Skin epidermis (tissue), 12 donors: ENCODE measurements around the gene MSLN.
"Not testable (repeated sequence)": the region's sequence is repeated elsewhere in the genome, so short reads cannot be mapped to it uniquely, and the experiment has no call there.

Source experiments
- H3K27ac ChIP-seq, 21 experiments: fragments of 200-600 bp; sonication (generic) in 11 of 21; one replicate each; pipeline ENCODE4 v1.5.0; 2020; ENCODE audit warnings: mild to moderate bottlenecking in 3 of 21, inconsistent platforms in 2 of 21, moderate library complexity in 2 of 21
- H3K4me3 ChIP-seq, 7 experiments: fragments of 200-600 bp; sonication (generic) in 2 of 7; one replicate each; pipeline ENCODE4 v1.5.0; 2020; ENCODE audit warnings: inconsistent platforms in 2 of 7, mild to moderate bottlenecking in 2 of 7, moderate library complexity in 1 of 7

Gene MSLN

DNA sequence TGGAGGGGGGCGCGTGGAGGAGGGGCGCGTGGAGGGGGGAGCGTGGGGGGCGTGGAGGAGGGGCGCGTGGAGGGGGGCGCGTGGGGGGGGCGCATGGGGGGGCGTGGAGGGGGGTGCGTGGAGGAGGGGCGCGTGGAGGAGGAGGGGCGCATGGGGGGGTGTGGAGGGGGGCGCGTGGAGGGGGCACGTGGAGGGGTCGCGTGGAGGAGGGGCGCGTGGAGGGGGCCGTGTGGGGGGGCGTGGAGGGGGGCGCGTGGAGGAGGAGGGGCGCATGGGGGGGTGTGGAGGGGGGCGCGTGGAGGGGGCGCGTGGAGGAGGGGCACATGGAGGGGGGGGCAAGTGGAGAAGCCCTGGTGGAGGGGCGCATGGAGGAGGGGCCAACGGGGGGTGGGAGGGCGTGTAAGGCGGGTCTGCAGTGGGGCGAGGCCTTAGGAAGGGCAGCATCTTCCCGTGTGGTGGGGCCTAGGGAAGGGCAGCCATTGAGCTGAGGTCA, 7.3 kb downstream of the MSLN start:
- no peak overlapping the region for H3K27ac ChIP-seq
- H3K4me3 ChIP-seq = no peak overlapping the region

DNA sequence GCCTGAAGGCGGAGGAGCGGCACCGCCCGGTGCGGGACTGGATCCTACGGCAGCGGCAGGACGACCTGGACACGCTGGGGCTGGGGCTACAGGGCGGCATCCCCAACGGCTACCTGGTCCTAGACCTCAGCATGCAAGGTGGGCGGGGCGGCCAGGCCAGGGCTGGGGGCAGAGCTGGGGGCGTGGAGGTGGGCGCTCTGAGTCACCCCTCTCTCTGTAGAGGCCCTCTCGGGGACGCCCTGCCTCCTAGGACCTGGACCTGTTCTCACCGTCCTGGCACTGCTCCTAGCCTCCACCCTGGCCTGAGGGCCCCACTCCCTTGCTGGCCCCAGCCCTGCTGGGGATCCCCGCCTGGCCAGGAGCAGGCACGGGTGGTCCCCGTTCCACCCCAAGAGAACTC, 7.9 kb downstream of the MSLN start:
- Histone ChIP-seq H3K4me3 (no peak overlapping the region), H3K27ac (no peak overlapping the region)

DNA sequence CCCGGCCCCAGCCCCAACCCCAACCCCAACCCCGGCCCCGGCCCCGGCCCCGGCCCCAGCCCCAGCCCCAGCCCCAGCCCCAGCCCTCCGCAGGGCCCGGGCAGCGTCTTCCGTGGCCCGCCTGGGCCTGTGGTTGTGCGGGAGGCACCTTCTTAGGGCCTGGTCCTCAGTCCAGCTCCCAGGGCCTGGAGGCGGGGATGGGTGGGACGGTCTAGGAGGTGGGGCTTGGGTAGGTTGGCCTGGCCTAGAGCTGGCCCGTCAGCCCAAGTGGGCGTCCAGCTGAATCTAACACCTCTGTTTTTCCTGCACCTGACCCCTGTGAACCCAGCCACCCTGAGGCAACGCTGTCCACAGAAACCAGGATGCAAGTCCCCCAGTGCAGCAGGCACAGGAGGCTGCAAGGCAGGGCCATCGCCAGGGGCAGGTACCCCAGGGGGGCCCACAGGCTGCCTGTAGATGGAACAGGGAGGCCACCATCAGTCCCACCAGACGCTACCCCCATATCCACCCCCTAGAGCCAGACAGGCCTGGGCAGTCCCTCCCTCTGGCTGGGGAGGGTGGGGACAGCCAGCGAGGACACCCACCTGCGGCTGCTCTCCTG, 8.8 kb downstream of the MSLN start:
- H3K4me3 ChIP-seq = no peak overlapping the region
- H3K27ac ChIP-seq = no peak overlapping the region

DNA sequence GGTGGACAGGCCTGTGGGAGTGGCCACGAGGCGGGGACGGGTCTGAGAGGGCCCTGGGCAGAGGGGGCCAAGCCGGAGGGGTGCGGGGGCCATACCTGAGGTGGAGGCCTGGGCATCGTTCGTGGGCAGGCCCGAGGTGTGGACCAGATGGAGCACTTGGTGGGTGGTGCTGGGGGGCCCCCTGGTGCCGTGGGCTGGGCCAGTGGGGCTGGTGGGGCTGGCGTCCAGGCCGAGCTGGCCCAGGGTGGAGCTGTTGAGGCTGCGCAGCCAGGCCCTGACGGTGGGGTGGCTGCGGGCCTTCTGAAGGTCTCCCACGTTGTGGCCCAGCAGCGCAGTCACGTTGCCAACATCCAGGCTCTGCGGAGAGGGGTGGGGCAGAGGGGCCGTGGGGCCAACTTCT, 9.4 kb downstream of the MSLN start:
- no peak overlapping the region for H3K27ac ChIP-seq
- H3K4me3 ChIP-seq = no peak overlapping the region

DNA sequence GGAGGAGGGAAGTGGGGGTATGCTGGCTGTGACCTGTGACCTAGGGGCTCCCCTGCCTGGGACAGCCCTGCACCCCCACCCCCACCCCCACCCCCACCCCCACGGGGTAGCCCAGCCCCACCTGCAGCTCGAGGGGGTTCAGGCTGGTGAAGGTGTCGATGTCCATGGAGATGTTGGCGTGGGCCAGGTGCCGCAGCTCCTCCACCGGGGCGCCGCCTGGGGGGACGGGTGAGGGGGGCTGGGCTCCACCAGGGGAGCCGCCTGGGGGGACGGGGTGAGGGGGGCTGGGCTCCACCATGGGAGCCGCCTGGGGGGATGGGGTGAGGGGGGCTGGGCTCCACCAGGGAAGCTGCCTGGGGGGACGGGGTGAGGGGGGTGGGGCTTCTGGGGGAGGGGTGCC, 9.9 kb downstream of the MSLN start:
- Histone ChIP-seq H3K4me3 (no peak overlapping the region), H3K27ac (no peak overlapping the region)

DNA sequence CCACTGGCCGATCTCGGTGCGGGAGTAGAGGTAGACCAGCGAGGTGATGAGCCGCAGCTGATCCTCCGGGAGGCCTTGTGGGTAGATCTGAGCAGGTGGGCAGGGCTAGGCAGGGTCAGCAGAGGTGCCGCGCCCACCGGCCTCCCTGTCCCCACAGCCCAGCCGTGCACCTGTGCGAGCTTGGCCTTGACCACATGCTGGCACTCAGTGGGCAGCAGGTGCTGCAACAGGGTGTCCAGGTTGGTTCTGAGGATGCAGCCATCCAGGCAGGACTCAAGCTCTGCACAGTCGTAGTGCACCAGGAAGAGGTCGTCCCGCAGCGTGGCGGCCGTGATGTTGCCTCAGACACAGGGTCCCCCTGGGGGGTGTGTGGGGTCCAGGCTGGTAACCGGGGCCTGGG, 12.4 kb downstream of the MSLN start:
- no peak overlapping the region for H3K27ac ChIP-seq
- H3K4me3 ChIP-seq = no peak overlapping the region

DNA sequence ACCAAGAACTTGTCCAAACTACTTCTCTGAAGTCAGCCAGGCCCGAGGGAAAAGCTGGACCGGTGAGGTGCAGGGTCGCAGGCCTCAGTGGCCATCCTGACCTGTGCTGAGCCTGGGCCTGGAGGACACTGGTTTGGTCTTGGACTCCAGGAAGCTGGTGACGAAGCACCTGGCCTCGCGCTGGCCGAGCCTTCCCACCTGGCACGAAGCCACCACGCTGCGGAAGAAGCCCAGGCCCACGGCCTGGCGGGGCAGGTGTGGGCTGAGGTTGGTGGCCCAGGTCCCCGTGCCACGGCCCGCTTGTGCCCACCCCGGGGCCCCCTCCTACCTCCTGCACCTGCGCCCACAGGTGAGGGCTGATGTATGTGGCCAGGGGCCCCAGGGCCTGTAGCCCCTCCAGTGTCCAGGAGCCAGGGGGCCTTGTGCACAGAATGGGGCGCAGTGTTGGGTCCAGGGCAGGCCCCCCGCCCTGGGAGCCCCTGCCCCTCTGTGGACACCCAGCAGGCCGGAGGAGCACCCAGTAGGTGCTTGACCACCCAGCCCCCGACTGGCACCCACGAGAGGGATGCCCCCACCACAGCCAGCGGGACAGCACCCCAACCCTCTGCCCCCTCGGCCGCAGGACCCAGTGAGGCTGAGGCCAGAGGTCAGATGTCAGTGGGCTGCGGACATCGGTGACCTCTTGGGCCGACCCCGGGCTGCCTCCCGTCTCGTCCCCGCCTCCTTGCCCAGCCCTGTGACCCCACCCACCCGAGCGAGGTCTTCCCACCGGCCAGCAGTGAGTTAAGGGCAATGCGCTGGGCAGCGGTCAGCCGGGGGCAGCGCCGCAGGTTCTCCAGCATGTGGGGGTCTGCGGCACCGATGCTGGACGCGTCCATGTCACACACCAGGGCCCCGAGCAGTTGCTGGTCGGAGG, 13.8 kb downstream of the MSLN start:
- H3K27ac ChIP-seq = no peak overlapping the region
- H3K4me3 ChIP-seq = no peak overlapping the region

DNA sequence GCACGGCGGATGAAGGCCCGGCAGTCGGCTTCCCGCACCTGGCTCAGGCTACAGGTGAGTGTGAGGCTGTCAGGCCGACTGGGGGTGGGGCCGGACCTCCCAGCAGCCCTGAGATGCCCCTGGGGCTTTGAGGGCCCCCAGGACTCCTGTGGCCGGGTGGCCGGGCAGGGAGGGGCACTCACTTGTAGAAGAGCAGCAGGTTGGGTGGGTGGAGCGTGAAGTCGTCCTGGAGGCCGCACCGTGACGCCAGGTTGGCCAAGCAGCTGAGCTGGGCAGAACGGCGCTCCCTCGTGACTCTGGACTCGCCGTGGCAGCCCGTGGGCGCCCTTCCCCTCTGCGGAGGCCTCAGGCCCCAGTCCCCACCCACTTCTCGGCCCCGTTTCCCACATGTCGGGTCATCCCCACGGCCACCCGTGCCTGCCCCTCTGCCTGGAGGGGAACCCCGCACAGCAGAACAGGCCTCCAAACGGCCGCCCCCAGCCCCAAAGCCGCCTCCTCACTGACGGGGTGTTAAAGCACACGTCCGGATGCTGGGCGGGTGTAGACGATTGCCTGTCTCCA, 14.8 kb downstream of the MSLN start:
- Histone ChIP-seq H3K27ac (no peak overlapping the region), H3K4me3 (no peak overlapping the region)

DNA sequence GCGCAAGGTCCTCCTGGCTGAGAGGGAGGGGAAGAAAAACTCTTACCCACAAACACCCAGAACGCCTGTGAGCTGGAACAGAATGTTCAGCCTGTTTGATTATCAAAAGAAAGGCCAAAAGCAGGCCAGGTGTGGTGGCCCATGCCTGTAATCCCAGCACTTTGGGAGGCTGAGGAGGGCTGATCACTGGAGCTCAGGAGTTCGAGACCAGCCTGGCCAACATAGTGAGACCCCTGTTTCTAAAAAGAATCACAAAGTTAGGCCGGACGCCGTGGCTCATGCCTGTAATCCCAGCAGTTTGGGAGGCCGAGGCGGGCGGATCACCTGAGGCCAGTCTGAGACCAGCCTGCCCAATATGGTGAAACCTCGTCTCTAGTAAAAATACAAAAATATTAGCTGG, 15.8 kb downstream of the MSLN start:
- not testable (repeated sequence) for H3K27ac ChIP-seq, H3K4me3 ChIP-seq

DNA sequence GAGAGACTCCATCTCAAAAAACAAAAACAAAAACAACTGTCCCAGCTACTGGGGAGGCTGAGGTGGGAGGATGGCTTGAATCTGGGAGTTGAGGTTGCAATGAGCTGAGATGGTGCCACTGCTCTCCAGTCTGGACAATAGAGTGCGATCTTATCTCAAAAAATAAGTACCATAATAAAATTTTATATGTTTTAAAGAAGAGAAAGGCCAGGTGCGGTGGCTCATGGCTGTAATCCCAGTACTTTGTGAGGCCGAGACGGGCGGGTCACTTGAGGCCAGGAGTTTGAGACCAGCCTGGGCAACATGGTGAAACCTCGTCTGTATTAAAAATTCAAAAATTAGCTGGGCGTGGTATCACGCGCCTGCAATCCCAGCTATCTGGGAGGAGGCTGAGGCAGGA, 16.3 kb downstream of the MSLN start:
- H3K27ac ChIP-seq = no peak overlapping the region
- no peak overlapping the region for H3K4me3 ChIP-seq

DNA sequence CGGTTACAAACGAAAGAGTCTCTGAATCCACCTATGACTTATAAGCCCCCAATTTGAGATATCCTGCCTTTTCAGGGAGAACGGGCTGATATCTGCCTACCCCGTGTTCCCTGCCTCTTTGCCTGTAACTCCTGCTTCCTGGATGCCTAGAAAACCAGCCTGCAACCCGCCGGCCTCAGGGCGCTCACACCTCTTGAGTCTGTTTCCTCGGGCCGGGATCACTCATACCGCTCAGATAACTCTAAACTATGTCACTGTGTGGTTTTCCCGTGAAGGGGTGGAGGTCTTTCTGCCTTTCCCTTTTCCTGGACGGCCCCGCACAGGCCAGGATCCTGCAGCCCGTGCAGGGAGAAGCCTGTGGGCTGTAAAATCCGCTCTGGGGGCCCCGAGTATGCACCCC, 17.3 kb downstream of the MSLN start:
- H3K4me3 ChIP-seq = no peak overlapping the region
- no peak overlapping the region for H3K27ac ChIP-seq

DNA sequence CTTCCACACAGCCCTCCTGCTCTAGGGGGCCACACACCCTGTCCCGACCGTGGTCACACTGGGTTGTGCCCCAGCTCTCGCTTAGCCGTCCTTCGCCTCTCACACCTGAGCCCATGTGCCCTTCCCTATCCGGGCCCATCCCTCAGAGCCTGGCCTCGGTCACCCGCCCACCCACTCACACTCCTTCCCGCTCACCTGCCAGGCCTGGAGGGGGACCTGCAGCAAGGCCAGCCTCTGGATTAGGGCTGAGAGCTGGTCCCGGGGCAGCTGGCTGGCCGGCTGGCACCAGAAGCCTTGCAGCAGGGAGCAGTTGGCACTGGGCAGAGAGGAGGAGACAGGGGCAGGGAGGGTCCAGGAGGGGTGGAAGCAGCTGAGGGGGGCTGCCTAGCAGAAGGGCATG, 17.9 kb downstream of the MSLN start:
- Histone ChIP-seq H3K27ac (no peak overlapping the region), H3K4me3 (no peak overlapping the region)

DNA sequence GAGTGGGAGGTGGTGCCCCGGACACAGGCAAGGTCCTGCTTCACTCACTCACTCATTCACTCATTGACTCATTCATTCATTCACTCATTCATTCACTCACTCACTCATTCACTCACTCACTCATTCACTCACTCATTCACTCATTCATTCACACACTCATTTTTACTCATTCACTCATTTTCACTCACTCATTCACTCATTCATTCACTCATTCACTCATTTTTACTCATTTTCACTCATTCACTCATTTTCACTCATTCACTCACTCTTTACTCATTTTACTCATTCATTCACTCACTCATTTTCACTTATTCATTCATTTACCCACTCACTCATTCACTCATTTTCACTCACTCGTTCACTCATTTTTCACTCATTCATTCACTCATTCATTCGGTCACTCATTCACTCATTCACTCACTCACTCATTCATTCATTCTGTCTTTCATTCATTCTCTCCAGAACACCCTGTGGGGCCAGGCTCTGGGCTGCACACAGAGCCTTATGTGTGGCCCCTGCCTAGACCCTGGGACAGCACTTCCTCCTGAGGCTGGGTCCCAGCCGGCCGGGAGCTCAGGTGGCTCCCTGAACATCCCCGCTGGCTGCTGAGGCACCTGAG, 18.5 kb downstream of the MSLN start:
- H3K4me3 ChIP-seq = no peak overlapping the region
- no peak overlapping the region for H3K27ac ChIP-seq

DNA sequence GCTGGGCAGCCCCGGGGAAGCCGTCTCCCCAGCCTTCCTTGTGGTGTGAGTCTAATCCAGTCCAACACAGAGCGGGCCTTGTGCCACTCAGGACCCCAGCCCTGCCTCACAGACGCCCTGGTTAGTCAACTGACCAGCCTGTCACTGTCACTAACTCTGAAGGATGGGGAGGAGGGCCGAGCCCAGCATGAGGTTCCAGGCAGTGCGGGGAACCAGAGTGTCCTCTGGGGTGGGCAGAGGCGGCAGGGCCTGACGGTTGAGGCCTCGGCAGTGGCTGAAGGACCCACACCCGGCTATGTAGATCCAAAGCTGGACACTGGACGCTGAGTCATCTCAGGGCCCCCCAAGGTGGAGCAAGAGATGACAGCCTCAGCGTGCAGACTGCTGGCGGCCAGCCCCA, 19.0 kb downstream of the MSLN start:
- no peak overlapping the region for H3K4me3 ChIP-seq
- no peak overlapping the region for H3K27ac ChIP-seq

DNA sequence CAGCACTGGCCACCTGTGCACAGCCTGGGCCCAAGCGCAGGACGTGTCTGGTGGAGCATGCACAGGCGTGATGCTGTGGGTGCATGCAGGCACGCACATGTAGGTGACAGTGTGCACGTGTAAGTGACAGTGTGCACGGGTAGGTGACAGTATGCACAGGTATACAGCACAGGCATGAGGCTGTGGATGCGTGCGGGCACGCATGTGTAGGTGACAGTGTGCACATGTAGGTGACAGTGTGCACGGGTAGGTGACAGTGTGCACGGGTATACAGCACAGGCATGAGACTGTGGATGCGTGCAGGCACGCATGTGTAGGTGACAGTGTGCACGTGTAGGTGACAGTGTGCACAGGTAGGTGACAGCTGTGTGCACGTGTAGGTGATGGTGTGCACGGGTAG, 19.8 kb downstream of the MSLN start:
- Histone ChIP-seq H3K4me3 (no peak overlapping the region), H3K27ac (no peak overlapping the region)

DNA sequence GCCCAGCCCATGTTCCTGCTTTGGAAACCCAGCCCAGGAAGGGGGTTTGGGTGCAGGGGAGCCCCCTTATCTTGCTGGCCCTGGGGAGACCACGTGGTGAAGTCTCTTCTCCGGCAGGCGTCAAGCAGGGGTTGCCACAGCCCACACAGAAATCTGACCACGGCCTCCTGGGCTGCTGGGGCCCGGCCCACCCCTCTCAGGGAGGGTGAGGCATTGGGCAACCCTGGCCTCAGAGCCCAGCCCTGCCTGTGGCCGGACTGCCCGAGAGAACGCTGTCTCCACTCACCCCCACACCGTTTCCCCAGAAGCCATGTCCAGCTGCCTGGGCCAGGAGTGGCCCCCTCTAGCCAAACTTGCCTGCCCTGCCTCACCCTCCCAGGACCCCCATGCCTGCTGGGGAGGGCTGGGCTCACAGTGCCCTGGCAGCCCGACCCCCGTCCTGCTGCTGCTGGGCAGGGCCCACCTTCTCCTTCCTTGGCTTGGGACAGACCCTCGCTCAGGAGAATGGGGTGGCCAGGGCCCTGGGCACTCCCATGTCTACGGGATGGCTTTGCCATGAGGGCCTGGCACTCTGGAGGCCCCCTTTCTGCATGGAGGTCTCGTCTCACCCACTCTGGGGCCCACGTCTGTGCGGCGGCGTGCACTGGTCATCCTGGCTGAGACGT, 20.9 kb downstream of the MSLN start:
- Histone ChIP-seq H3K4me3 (no peak overlapping the region), H3K27ac (peak overlapping the region in 1 of 21 experiments; percentile 47)

DNA sequence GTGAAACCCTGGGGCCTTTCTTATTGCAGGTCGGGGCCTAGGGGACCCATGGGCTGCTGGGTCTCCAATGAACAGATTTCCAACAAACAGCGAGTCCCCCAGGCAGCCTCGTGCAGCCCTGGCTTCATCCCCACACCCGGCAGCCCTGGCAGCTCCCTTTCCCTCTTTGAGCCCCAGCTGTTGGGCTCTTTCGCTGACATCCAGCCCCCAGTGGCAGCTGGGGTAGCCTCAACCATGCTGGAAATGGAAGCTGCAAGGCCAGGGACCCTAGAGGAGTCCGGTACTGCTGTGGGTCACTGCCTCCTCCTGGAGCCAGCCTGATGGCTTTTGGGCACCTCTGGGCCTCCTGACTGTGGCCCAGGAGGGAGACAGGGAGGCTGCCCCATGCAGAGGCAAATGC, 21.7 kb downstream of the MSLN start:
- Histone ChIP-seq H3K27ac (peak overlapping the region in 1 of 21 experiments; percentile 47), H3K4me3 (no peak overlapping the region)

DNA sequence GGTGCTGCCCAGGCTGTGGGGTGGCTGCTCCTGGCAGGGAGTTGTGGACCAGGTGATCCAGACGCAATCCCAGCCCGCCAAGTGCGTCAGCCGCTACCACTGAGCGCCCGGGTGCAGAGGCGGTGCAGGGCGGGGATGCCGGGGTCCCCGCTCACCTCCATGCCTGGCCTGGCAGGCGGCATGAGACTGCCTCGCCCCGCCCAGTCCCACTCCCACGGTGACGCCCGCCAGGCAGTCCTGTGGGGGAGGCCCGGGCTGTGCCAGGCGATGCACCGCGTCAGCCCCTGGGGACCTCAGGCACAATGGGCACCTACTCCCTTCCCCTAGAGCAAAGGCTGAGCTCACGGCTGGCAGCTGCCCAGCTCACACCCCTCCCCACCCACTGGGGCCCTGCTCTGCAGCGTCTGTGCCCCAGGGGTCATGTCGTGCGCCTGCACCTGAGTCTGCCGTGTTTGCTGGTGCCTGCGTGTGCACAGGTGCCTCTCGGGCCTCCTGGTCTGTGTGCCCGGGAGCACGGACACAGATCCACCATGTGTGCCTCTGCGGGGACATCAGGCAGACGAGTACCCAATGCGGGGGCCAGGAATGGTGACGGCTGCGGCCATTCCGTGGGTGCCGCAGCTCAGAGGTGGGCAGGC, 22.4 kb downstream of the MSLN start:
- H3K4me3 ChIP-seq = no peak overlapping the region
- peak overlapping the region in 3 of 21 experiments; percentile 24 to 56 (median 33) for H3K27ac ChIP-seq

DNA sequence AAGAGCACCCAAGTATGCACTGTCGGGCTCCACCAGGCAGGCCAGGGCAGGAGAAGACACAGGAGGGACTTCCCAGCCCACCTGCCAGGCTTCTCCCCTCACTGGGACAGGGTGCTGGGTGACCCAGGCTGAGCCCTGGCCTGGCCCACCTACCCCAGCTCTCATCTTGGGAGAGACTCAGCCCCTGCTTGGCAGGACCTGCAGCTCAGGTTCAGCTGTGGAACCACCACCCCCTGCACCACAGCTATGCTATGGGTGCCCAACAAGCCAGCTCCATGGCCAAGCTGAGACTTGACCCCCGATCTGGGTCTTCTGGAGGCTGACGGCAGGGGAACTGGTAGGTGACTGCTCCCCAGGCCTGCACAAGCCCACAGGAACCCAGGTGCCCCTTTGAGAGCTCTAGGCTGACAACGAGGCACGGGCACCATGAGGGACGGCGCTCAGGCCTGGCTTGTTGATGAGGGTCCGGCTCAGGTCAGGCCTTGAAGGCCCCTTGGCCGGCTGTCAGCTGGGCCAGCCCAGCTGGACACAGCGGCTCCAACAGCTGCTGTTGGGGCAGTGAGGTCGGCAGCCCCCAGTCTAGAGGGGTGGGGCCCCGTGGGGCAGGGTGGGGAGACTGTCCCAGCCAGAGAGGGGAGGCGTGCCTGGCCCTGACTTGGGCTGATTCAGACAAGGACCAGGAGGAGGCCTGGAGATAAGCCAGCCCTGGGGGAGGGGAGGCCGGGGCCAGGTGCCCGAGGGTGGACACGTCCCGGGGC, 23.0 kb downstream of the MSLN start:
- no peak overlapping the region for H3K4me3 ChIP-seq

More for the DNA sequence above, 23.0 kb downstream of the MSLN start:
- H3K27ac ChIP-seq = peak overlapping the region in 3 of 21 experiments; percentile 24 to 56 (median 33)
